Activated CD4-positive, alpha-beta T cell treated with anti-CD3 and anti-CD28 coated beads, Interleukin-2, amount 50 U/mL, for 4 hours (primary cell): ENCODE results near the gene KIAA0930.

Experiments
- DNase-seq, 2 experiments: peaks; one replicate each; pipeline ENCODE4 v3.0.0-alpha.2; 2020

KIAA0930 gene

GRCh38 chr22:45216133-45217003 lies 24.3 kb downstream of the KIAA0930 start:
- no peak for DNase-seq

- DNase-seq = no peak
These were observed 27.5 kb downstream of the KIAA0930 start for GRCh38 chr22:45212992-45213751.

- DNase-seq = no peak
These were observed 28.4 kb downstream of the KIAA0930 start for GRCh38 chr22:45212306-45212709.

GRCh38 chr22:45211848-45212247 lies 28.8 kb downstream of the KIAA0930 start:
- DNase-seq = no peak

GRCh38 chr22:45211435-45211834 lies 29.3 kb downstream of the KIAA0930 start:
- DNase-seq = no peak

- DNase-seq = no peak
These were observed 29.7 kb downstream of the KIAA0930 start for GRCh38 chr22:45210991-45211390.

DNA sequence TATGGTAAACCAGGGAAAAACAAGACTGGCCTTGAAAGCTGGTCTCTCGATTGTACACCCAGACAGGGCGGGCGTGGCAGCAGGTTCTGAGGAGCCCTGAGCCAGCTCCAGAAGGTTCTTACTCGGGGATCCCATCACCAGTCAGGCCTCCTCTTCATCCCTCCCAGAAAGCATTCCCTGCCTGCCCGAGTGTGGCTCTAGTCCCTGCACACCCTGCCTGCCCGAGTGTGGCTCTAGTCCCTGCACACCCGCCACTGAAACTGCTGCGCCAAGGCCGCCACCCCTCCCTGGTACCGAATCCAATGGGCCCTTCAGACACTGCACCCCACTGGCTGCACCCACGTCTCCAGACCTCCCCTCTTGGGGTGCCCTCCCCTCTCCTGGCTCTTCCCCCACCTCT lies 30.1 kb downstream of the KIAA0930 start:
- no peak for DNase-seq

DNA sequence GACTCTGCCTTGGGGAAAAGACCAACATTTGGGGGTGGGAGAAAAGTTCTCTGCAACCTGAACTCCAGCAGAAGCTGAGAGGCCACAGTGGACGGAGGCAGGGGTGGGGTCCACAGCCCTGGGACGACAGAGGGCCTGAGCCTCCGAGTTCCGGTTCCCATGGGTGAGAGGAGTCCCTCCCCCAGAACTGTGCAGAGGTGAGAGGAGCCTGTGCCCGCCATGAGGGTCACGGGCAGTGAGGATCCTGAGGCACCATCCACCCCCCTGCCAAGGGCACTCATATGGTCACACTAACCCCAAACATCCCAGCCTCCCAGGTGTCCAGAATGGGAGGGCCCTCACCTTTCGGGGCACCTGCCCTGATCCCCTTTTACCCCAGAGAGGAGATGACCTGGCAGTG lies 30.5 kb downstream of the KIAA0930 start:
- no peak for DNase-seq

DNA sequence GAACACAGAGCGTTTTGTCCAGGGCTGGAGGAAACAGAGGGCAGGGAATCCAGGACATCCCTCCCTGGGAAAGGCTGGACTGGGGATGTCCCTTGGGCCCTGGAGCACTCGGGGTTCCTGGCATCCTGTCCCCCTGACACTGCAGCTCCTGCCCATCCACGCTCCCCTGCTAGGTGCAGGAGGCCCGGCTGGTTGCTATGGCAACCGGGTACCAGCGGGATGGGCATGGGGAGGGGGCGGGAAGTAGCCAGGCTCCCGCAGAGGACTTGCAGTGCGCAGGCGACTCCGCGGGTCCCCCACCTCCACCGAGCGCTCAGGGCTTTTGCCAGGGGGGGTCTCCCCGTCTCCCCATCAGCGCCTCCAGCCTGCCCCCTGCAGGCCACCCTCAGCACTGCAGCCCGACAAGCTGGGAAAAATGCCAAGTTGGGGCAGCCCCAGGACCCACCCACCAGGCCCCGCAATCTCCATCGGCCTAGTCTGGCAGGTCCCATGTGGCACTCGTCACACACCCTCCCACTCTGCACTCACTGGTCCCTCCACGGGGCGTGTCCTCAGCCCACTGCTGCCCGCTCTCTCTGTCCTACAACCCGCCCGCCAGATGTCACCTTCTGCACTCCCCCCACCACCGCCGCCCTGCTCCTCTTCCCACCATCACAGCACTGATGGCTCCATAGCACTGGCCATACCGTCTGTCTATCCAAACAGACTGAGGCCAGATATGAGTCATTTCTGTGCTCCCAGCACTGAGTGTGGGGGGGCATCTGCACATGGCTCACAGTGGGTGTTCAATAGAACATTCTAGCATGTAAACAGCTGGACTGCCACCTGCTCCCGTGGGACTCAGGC lies 31.5 kb downstream of the KIAA0930 start:
- DNase-seq = peak in 1 of 2 experiments; percentile 23

- DNase-seq = no peak
These were observed 32.0 kb downstream of the KIAA0930 start for GRCh38 chr22:45208696-45208992.

DNA sequence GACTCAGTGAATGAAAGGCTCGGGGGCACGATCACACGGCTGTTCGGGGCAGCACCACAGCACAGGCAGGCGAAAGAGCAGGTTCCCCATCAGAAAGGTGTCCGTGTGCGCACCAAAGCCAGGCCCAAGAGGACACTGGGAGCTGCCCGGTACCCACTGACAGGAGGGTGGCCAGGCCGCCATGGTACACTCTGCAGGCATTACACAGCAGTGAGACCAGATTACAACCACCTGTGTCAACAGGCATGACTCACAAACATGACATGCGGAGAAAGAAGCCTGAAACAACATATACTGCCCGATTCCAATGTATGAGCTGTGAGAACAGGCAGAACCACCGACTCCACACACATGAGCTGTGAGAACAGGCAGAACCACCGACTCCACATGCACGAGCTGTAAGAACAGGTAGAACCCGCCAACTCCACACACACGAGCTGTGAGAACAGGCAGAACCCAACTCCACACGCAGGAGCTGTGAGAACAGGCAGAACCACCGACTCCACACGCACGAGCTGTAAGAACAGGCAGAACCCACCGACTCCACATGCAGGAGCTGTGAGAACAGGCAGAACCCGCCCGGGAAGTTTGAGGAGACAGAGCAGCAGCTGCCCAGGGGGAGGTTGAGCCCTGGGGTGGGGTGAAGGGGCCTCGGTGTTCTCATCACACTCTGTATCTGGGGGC lies 32.6 kb downstream of the KIAA0930 start:
- DNase-seq = no peak

- no peak for DNase-seq
These were observed 33.2 kb downstream of the KIAA0930 start for GRCh38 chr22:45207533-45207932.

GRCh38 chr22:45206233-45206632 lies 34.5 kb downstream of the KIAA0930 start:
- no peak for DNase-seq

DNA sequence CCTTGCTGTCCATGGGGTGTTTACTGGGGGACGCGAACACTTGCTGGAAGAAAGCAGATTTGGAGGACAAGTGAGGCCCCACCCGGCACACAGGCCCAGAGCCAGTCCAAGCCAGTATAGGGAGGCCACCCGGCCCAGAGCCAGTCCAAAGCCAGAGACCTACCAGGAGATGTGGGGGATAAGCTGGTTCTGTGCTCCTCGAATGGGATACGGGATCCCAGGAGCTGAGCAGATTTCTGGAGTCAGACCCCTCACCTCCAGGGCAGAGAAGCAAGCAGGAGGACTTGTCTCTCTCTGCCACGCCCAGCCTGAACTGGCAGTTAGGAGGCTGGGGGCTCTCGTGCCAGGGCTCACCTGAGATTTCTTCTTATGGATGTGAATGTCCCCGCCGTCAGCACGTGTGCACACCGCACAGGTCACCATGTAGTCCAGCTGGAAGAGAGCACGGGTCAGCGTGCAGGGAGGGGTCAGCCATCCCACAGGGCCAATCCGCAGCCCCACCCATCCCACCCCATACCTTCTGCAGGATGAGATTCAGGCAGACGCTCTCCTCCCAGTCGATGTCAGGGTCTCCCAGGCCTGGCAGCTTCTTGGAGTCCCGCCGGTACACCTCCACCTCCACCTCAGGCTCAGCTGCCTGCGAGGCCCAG lies 35.3 kb downstream of the KIAA0930 start:
- no peak for DNase-seq

DNA sequence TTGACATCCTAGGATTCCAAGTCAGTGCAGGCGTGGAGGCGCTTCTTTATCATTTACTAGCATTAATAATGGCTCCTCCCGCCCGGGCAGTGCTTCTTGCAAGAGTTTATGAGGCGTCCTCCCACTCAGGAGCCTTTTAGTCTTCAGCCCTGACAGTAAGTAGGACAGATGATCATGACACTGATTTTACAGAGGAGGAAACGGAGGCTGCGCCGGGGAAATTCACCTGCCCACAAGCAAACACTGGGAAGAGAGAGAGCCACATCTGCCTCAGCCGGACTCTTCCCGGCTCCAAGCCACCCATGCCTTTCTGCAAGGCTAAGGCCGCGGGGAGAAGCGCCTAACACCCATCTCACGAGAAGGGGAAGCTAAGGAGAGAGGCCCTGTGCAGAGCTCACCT lies 35.9 kb downstream of the KIAA0930 start:
- no peak for DNase-seq

- DNase-seq = no peak
These were observed 36.5 kb downstream of the KIAA0930 start for GRCh38 chr22:45204241-45204640.

DNA sequence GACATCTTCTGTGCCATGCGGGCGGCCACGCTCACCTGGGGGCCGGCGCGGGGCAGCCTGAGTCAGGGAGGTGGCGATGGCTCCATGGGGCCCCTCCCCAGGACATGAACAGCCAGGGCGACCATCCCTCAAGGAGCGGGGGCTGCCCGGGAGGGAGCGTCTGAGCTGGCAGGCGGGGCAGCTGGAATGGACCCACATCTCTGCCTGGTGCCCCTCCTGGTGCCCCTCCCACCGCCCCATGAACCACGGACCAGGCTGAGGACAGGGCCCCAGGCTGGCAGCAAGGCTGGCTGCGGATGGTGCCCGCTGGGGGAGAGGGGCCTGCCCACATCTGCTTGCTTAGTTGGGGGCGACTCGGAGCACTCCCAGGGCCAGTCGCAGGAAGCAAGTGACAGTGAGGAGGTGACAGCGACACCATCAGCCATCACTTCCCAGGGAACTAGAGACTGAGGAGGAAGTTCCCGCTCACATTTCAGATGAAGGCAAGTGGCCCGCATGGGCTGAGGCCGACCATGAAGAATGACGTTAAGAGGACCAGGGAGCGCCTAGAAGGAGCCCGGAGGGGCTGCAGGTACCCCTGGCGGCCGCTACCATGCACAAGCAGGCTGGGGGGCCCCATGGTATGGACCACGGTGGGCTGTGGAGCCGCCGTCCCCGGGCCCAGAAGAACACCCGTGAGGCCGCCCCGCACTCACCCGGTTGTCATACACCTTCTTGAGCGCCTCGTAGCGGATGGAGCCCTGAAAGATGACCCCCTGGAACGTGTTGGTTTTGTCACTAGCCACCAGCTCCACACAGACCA lies 37.3 kb downstream of the KIAA0930 start:
- no peak for DNase-seq

DNA sequence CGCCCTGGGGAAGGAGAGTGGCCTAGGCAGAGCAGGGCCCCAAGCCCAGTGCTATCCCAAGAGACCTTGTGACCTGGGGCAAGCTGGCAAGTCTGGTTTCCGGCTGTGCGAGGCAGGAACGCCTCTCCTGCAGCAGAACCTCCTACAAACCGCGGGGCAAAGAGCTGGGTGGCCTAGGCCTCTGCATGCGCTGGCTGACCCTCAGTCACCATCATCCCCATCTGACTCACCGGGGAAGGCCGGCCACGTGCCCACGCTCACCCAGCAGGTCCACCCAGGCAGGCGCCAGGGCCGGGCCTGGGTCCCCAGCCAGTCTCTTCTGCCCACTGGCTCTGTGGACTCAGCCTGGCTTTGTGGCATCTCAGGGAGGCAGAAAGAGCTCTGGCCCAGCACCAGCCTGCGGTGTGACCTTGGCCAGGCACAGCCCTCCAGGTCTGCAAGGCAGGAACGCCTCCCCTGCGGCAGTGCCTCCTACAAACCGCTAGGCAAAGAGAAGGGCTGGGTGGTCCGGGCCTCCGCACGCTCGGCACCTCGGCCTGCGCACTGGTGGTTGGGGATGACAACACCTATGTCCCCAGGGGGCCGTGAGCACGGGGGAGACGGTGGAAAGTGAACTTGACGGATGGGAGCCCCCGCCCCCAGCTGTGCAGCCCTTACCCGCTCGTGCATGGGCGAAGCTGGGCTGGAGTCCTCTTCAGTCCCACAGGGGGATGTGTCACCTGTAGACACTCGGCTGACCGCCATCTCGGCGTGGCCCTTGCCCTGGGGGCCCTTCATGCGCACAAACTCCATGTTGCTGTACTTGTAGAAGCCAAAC lies 38.2 kb downstream of the KIAA0930 start:
- no peak for DNase-seq

GRCh38 chr22:45201678-45202332 lies 38.9 kb downstream of the KIAA0930 start:
- DNase-seq = no peak
